KOPT-K1 (cell line): Measurements from ENCODE around the gene PIEZO2.
"Not testable (repeated sequence)": the region's sequence is repeated elsewhere in the genome, so short reads cannot be mapped to it uniquely, and the experiment has no call there.

ENCODE experiments used
- H3K27ac ChIP-seq: fragments of 200-600 bp; sonication (generic); 2 replicates; pipeline ENCODE4 v1.5.1; 2016; ENCODE audit warnings: antibody characterized with exemption, mild to moderate bottlenecking, low read depth, low read length; ENCODE audit not compliant: poor library complexity, severe bottlenecking
- H3K36me3 ChIP-seq: fragments of 200-600 bp; sonication (generic); 2 replicates; pipeline ENCODE4 v1.5.1; 2017; ENCODE audit warnings: antibody characterized with exemption, mild to moderate bottlenecking, low read length, moderate library complexity; ENCODE audit not compliant: insufficient read depth
- H3K9me3 ChIP-seq: fragments of 200-600 bp; sonication (generic); 2 replicates; pipeline ENCODE4 v1.5.1; 2017; ENCODE audit warnings: antibody characterized with exemption, low read length, mild to moderate bottlenecking; ENCODE audit not compliant: insufficient read depth, poor library complexity, severe bottlenecking

PIEZO2 gene

GRCh38 chr18:10850840-10851239 is 298.5 kb downstream of the PIEZO2 start:
- Histone ChIP-seq H3K36me3 (no peaks in the 10 kb centered on the region), H3K9me3 (peaks cover 5% of the 10 kb centered on the region), H3K27ac (no peak overlapping the region)

GRCh38 chr18:10850216-10850615 is 299.2 kb downstream of the PIEZO2 start:
- Histone ChIP-seq H3K27ac (no peak overlapping the region), H3K36me3 (no peaks in the 10 kb centered on the region), H3K9me3 (peaks cover 7% of the 10 kb centered on the region)

- H3K36me3 ChIP-seq = no peaks in the 10 kb centered on the region
- peaks cover 7% of the 10 kb centered on the region for H3K9me3 ChIP-seq
- no peak overlapping the region for H3K27ac ChIP-seq
Measured at GRCh38 chr18:10847907-10848306, 301.5 kb downstream of the PIEZO2 start.

GRCh38 chr18:10847408-10847790 is 302.0 kb downstream of the PIEZO2 start:
- H3K27ac ChIP-seq = no peak overlapping the region
- peaks cover 7% of the 10 kb centered on the region for H3K9me3 ChIP-seq
- H3K36me3 ChIP-seq = no peaks in the 10 kb centered on the region

GRCh38 chr18:10846657-10847407 is 302.5 kb downstream of the PIEZO2 start:
- Histone ChIP-seq H3K27ac (no peak overlapping the region), H3K36me3 (no peaks in the 10 kb centered on the region), H3K9me3 (peaks cover 7% of the 10 kb centered on the region)

- not testable (repeated sequence) for H3K36me3 ChIP-seq, H3K9me3 ChIP-seq, H3K27ac ChIP-seq
Measured at GRCh38 chr18:10846035-10846434, 303.3 kb downstream of the PIEZO2 start.

- Histone ChIP-seq H3K9me3 (peaks cover 7% of the 10 kb centered on the region), H3K27ac (no peak overlapping the region)
Measured at GRCh38 chr18:10843565-10843964, 305.8 kb downstream of the PIEZO2 start.

GRCh38 chr18:10842861-10843260 is 306.5 kb downstream of the PIEZO2 start:
- H3K9me3 ChIP-seq = peaks cover 7% of the 10 kb centered on the region
- H3K27ac ChIP-seq = no peak overlapping the region
- no peaks in the 10 kb centered on the region for H3K36me3 ChIP-seq

More at GRCh38 chr18:10843565-10843964, 305.8 kb downstream of the PIEZO2 start:
- H3K36me3 ChIP-seq = no peaks in the 10 kb centered on the region

GRCh38 chr18:10842371-10842770 is 307.0 kb downstream of the PIEZO2 start:
- Histone ChIP-seq H3K36me3 (no peaks in the 10 kb centered on the region), H3K9me3 (peaks cover 7% of the 10 kb centered on the region), H3K27ac (no peak overlapping the region)

GRCh38 chr18:10841203-10841602 is 308.2 kb downstream of the PIEZO2 start:
- Histone ChIP-seq H3K36me3 (no peaks in the 10 kb centered on the region), H3K27ac (no peak overlapping the region)

GRCh38 chr18:10840743-10841142 is 308.6 kb downstream of the PIEZO2 start:
- Histone ChIP-seq H3K9me3 (peaks cover 2% of the 10 kb centered on the region), H3K27ac (no peak overlapping the region), H3K36me3 (no peaks in the 10 kb centered on the region)

More at GRCh38 chr18:10841203-10841602, 308.2 kb downstream of the PIEZO2 start:
- H3K9me3 ChIP-seq = peaks cover 6% of the 10 kb centered on the region

- Histone ChIP-seq H3K27ac (no peak overlapping the region), H3K36me3 (no peaks in the 10 kb centered on the region), H3K9me3 (no peaks in the 10 kb centered on the region)
Measured at GRCh38 chr18:10839421-10839820, 309.9 kb downstream of the PIEZO2 start.

- no peak overlapping the region for H3K27ac ChIP-seq
- H3K36me3 ChIP-seq = no peaks in the 10 kb centered on the region
- H3K9me3 ChIP-seq = no peaks in the 10 kb centered on the region
Measured at GRCh38 chr18:10838553-10838952, 310.8 kb downstream of the PIEZO2 start.

GRCh38 chr18:10834128-10834815 is 315.1 kb downstream of the PIEZO2 start:
- H3K27ac ChIP-seq = no peak overlapping the region
- no peaks in the 10 kb centered on the region for H3K36me3 ChIP-seq
- H3K9me3 ChIP-seq = no peaks in the 10 kb centered on the region

- H3K9me3 ChIP-seq = no peaks in the 10 kb centered on the region
- no peak overlapping the region for H3K27ac ChIP-seq
- no peaks in the 10 kb centered on the region for H3K36me3 ChIP-seq
Measured at GRCh38 chr18:10833656-10834055, 315.7 kb downstream of the PIEZO2 start.

- no peaks in the 10 kb centered on the region for H3K36me3 ChIP-seq
- H3K27ac ChIP-seq = no peak overlapping the region
- no peaks in the 10 kb centered on the region for H3K9me3 ChIP-seq
Measured at GRCh38 chr18:10826400-10826799, 323.0 kb downstream of the PIEZO2 start.
